HG03103 (cell line): ENCODE measurements around the gene SPACA9.

Experiments used
- ATAC-seq: cut with Tn5 transposase; IDR thresholded peaks from one replicate; pipeline ENCODE4 v1.9.1; 2021; ENCODE audit warnings: low read depth; ENCODE audit not compliant: unreplicated experiment

The SPACA9 gene

DNA sequence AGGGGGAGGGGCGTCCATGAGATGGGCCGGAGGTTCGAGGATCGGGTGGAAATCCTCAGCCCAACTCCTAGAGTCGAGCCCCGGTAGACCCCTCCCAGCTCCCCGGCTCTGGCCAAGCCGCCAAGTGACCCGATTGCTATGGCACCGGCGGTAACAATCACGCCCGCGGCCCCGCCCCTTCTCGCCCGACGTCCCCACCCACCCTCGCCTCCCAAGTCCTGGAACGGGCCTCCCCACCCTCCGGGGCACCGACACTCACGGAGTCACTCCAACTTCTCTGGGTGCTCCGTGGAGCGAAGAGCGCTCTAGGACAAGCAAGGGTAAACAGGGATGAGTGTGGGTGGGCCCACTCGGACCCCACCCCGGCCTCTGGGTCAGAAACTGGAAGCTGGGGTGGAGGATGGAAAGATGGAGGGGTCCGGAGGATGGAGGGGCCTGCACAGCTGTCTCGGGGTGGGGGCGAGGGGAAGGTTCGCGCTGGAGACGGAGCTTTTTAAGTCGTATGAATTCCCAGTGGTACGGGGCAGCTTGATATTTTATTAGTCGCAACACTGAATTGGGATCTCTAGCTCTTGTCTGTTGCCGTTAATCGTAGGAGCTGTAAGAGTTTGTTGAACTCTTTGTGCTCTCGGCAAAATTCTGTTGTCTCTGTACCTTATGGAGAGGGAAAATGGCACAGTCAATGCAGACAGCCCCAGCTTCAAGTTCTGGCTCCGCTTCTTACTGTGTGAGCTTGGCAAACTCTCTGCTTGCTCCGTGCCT lies at the start of gene SPACA9:
Gene SPACA9 (plus strand): TSS at position 204 of the 762 bp plus-strand sequence. CDS start 5,050 bp downstream, outside the sequence.
- no peak for ATAC-seq

DNA sequence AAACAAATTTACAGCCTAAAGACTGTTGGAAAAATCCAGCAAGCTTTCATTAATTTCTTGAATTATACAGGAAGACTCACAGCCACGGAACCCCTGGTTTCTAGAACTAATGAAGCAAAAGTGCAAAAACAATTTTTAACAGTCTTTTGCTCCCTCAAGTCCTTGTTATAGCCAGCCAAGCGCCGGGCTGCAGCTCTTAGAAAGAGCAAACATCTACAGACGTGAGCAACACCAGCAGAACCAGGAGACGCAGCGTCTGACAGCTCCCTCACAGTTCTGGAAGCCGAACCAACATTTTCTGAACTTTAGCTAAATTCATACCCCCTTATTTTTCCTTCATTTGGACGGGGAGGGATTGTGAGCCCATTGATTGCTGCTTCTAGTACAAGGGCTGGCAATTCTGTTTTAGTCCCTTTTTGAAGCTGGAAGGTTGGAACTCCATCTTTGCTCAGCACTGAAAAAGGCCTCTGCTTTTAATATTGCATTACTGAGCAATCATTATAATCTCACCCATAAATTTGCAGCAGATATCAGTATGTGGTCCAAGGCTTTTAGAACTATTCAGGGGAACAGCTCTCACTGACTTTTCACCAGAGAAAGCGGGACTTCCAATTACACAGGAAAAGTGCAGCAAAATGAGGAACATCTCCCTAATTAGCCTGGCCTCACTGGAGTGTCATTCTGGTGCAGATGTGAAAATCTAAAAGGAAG lies 46.4 kb upstream of the SPACA9 start:
- ATAC-seq = no peak

DNA sequence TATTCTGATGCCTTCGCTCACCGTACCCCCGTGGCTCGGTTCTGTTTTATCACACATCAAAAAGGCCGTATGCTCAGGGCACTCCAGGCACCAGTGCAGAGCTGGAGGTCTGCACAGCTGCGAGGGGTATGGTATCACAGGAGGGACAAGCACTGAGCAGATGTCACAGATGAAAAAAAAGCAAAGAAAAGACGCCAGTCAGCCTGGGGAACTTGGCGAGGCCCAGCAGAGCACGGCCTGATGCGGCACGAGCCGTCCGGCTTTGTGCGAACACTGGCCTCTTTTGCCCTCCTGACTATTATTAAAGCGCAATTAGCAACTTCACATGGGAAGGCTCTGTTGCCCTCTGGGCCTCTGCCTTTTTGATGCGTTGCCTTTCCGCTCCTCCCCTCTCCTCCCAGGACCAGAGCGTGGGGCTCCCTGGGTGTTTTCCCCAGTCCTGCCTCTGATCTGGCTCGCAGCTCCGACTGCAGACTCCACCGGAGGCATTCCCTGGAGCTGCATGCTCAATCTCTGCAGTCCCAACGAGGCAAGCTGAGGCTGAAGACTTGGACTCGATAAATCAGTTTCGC lies 45.1 kb upstream of the SPACA9 start:
- ATAC-seq = no peak

GRCh38 chr9:132834343-132834742 lies 44.4 kb upstream of the SPACA9 start:
- no peak for ATAC-seq

DNA sequence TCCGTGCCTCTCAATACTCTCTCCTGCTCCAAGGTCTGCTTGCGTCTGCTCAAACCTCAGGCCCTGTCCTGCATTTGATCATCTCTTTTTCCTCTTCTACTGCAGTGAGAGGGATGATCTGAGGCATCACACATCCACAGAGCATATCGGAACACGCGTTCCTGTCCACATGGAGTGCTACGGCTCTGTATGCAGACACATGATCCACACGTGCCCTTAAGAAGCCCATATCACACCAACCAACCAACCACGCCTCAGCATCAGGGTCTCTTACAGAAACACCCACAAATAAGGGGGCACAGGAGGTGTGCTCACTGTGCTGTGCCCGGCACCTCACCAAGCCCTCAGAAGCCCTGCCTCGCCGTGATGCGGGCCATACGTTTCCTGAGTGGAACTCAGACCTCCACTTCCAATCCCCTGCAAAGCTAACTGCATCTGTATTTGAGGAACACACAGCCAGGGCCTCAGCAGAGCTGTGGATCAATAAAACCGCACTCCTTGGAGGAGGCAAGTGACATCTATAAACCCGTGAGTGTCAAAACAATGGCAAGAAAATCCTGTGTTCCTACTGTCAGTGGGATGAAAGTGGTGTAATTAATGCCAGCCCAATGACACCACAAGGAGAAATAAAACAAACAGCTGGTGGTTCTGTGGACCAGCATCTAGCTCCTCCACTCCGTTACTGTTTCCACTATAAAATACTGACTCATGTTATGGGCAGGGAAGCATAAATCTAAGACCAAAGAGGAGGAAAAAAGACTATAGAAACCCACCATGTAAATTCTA lies 41.0 kb upstream of the SPACA9 start:
- ATAC-seq = no peak

DNA sequence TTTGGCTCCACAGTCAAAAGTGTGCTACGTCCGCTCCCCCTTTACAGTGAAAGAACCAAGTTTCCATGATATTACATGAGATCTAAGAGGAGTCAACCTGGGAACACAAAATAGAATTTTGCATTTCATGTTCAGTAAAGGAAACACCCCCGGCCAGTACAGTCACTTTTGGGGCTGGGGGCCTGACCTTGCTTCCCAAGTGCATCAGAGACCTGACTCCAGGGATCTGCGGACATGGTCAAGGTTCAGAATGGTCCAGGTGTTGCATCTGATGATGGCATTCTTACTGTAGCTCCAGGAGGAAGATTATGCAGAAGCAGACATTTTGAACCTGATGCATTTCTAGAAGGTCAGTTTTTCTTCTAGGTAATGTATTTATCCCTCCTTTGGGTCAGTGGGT lies 40.4 kb upstream of the SPACA9 start:
- no peak for ATAC-seq

DNA sequence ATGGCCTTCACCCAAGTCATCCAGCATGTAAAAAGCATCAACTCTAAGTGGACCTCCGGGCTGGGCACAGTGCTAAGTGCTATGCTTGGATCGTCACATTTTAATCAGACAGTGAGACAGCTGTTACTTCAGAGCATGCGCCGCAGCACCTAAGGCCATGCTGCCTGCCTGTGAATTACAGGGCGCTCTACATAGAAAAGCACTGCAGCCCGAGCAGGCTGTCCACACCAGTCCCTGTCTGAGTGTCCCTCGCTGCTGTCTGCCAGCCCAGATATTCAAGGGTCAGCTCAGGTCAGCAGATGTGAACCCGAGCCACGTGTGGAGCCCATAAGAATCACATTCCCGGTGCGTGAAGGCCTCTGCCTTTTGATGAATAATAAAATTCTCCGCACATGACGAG lies 37.7 kb upstream of the SPACA9 start:
- no peak for ATAC-seq

DNA sequence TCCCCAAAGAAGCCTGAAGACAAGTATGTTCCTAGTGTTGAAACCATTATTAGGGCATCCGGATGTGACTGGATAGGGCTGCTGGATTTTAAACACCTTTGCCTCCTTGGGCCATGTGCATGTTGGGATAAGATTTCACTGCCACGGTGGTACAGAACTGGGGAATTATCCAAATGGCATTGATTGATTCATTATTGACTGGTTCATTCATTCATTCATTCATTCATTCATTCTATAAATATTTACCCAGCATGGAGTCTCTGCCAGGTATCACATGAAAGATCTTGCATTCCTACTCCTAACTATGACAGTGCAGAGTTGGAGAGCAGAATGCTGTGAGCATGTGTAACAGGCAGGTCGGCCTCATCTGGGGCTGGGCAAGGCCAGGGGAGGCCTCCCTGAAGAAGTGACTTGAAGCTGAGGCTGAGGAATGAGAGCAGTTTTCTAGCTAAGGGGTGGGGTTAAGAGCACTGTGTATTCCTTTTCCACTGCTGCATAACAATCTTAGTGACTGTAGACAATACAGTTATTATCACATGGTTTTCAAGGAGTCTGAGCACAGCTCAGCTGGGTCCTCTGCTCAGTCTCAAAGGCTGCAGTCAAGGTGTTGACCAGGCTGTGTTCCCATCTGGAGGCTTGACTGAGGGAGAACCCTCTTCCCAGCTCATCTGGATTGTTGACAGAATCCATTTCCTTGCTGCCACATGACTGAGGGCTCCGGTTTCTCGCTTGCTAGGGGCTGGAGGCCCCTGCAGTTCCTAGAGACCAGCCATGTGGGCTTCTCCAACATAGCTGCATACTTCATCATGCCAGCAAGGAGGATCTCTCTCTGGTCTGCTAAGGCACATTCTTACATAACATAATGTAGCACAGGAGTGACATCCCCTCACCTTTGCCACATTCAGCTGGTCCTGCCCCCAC lies 36.3 kb upstream of the SPACA9 start:
- no peak for ATAC-seq

GRCh38 chr9:132846109-132846917 lies 32.4 kb upstream of the SPACA9 start:
- no peak for ATAC-seq

DNA sequence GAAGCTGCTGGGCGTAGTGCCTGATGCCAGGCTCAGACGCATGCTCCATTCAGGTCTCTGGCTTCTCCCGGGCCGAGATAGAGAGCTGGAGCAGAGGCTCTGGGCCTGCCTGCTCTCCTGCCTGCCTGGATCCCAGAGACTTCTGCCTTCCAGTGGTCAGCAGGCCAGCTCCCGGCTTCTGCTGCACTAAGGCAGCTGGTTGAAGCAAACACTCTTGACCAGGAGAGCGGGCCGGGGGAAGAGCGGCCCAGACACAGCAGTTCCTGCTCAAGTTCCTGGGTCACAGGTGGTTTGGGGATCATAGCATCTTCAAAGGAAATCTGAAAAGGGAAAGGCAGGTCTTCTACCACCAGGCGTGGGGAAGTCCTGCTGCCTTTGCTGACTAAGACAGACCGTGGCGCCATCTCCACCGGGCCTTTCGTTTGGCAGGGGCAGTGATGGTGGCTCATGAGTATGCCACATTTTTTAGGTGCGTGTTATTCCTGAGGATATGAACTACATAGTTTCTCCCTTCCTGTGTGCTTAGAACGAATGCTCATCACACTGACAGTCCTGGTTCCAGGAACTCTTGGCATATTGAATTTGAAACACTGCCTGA lies 31.7 kb upstream of the SPACA9 start:
- ATAC-seq = no peak

- no peak for ATAC-seq
These were observed 29.5 kb upstream of the SPACA9 start for GRCh38 chr9:132849185-132849706.

DNA sequence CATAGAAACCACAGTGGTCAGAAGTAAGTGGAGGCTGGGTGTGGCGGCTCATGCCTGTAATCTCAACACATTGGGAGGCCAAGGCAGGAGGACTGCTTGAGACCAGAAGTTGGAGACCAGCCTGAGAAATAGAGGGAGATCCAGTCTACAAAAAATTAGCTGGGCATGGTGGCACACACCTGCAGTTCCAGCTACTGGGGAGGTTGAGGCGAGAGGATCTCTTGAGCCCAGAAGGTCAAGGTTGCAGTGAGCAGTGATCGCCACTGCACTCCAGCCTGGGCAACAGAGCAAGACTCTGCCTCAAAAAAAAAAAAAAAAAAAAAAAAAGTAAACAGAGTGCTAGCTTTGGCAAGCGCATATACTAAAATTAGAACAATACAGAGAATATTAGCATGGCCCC lies 25.2 kb upstream of the SPACA9 start:
- ATAC-seq = no peak

GRCh38 chr9:132854832-132855231 lies 23.9 kb upstream of the SPACA9 start:
- no peak for ATAC-seq

DNA sequence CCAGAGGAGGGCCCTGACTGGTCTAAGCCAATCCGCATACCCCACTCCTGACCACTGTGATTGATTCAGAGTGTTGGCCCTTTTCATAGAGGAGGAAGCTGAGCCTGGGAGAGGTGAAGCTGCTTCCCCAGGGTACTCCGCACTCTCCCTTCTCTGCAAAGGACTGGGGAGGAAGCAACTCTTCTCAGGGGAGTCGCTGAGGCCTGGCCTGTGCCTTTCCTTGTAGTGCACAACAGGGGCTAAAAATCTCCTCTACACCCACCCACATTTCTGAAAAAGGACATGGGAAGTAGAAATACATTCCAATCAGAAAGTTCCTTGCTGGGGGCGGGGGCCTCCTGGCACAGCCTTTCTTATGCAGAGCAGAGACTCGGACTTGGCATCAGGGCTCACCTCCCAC lies 22.8 kb upstream of the SPACA9 start:
- ATAC-seq = no peak

GRCh38 chr9:132857031-132857430 lies 21.7 kb upstream of the SPACA9 start:
- no peak for ATAC-seq

DNA sequence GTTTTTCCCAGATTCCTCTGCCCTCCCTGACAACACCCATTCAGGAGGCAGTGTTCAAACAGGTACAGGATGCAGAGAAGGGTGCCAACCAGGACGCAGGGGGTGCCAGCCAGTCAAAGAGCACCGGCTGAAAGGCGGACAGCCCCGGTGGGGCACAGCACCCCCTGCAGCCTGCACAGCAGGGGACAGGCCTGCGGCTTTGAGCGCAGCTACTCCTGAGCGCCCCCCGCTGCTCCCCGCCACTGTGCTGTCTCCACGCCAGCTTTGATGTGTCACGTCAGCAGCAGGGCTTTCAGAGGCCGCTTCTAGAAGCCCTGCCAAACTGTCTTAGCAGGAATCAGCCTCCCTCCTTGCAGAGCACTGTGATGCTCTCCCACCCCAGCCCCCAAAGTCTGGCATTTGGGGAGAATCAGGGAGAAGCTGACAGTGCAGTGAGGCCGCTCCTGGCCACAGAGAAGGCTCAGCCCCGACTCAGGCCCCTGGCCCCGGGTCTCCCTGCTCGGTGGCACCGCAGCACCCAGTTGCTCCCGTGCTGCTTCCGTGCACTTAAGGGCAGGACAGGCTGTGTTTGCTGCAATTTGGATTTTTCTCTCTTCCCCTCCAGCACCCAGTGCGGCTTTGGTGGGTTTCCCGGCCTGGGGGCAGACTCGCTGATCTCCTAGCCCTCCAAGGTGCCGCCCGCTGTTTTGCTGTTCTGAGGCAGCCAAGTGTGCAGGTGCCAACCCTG lies 20.9 kb upstream of the SPACA9 start:
- no peak for ATAC-seq

DNA sequence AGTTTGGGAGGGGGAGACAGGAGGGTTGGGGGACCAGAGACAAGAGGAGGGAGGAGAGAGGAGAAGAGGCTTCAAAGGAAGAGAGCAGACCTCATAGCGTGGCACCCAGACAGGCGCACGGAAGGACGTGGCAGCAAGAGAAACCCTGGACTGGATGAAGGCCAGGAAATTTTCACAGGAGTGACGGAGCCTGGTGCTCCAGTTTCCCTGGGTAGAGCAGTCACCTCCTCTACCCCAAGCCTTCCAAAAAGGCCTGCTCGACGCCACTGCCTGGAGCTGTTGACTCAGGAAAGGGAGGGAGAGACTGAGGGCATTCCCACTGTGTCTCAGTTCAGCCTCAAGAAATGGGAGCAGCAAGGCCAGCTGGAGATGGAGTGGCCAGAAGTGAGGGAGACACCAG lies 19.9 kb upstream of the SPACA9 start:
- ATAC-seq = no peak

- ATAC-seq = no peak
These were observed 17.0 kb upstream of the SPACA9 start for GRCh38 chr9:132861666-132862065.
